Measurements from ENCODE around the gene PDGFB. TPM values are rescaled to one million over a fixed set of nuclear protein-coding genes. Genes with fewer than 3 reads are reported as not detected.
"Not testable (repeated sequence)": the region's sequence is repeated elsewhere in the genome, so short reads cannot be mapped to it uniquely, and the experiment has no call there.

Gene PDGFB
- total RNA-seq, 2 experiments from 2014 or later, result 3.8 to 3.9 TPM

DNA sequence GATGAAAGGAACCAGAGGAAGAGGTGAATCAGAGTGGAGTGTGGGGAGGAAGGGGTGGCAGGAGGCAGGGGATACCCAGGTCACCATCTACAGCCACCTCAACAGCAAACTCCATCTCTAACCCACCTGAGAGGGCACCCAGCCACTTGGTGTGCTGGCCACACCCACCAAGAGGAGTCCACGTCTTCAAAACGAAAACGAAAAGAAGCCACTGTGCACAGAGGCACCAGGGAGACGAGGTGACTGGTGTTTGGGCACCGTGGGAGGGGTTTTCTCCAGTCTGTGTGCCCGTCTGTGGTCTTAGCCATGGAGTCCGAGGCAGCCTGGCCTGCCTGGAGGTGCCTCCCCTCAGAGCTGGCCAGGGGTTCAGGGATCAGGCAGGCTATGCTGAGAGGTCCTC is 20.2 kb downstream of the PDGFB start:
- Mint-ChIP-seq H3K27ac (no peak overlapping the region), H3K36me3 (ENCODE audit: low read depth) (peaks cover 3% of the 10 kb centered on the region), H3K4me3 (no peak overlapping the region), H3K4me1 (ENCODE audit: low read depth) (peaks cover 4% of the 10 kb centered on the region), H3K27me3 (ENCODE audit: low read depth) (no peaks in the 10 kb centered on the region), H3K9me3 (no peaks in the 10 kb centered on the region)
- DNase-seq, result no peak
- CTCF ChIA-PET, result no interaction called here
- intact Hi-C loops (cut with micrococcal nuclease), result loop anchor here (5.0 kb wide), 1 partner anchor 83 kb away; no protein-coding TSS in a partner anchor

DNA sequence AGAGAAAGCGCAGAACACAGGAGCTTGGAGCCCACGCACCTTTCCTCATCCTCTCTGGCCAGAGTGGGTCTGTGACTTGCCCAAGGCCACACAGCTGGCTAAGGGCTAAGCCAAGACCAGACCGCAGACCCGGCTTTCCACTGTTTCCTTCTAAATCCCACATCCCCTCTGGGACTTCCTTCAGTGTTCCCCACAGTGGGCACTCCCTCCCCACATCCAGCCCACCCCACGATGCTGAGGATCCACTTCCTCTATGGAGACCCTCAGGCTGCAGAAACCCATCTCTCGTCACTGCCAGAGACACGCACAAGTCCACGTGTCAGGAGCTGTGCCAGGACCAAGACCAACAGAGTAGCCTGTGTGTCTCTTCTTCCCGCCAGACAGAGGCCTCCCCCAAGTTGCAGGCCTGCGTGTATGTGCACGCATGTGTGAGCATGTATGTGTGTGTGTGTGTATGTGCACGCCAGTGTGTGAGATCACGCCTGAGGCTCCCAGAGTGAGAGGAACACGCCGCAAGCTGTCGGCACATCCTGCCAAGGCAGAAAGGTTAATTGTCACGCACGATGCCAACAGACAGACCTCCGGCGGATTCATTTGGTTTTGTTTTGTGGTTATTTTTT is 21.6 kb downstream of the PDGFB start:
- H3K9me3 Mint-ChIP-seq, result no peaks in the 10 kb centered on the region
- H3K4me3 Mint-ChIP-seq, result no peak overlapping the region
- H3K36me3 Mint-ChIP-seq (ENCODE audit: low read depth), result peaks cover 3% of the 10 kb centered on the region
- H3K4me1 Mint-ChIP-seq (ENCODE audit: low read depth), result peaks cover 4% of the 10 kb centered on the region
- CTCF ChIA-PET, result interaction anchor here (3.2 kb wide), 1 partner anchor 53 kb away, joined by 9 read pairs; no protein-coding TSS in a partner anchor
- peak; percentile 42 for DNase-seq
- H3K27ac Mint-ChIP-seq, result peak overlapping the region; percentile 38
- intact Hi-C loops (cut with micrococcal nuclease), result loop anchor here (5.0 kb wide), 1 partner anchor 84 kb away; no protein-coding TSS in a partner anchor
- H3K27me3 Mint-ChIP-seq (ENCODE audit: low read depth), result no peaks in the 10 kb centered on the region

DNA sequence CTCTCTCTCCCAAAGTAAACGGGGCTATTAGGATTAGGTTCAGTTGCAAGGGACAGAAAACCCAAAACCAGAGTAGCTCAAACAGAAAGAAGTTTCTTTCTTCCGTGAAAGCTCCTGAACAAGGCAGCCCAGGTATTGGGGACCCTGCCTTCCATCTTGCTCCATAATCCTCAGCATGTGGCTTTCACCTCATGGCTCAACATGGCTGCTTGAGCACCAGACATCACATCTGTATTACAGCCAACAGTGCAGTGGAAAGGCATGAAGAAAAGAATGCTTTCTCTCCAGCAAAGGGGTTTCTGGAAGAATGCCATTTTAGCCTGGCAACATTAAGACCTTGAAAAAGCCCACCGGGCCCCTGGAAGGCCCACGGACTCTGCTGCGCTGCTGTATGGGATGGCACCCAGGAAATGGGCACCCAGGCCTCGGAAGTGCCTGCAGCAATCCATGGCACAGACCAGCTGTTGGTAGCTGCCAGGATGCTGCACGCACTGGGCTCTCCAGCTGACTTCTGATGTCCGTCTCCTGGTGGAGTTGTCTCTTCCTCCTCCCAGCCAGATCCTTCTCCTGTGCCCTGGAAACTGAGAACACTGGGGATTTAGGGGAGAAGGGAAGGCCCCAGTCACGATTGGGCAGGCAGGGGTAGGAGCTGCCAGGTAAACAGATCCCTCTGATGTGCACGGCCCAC is 22.6 kb downstream of the PDGFB start:
- Mint-ChIP-seq H3K27ac (no peak overlapping the region), H3K36me3 (ENCODE audit: low read depth) (peaks cover 3% of the 10 kb centered on the region), H3K4me3 (no peak overlapping the region), H3K27me3 (ENCODE audit: low read depth) (no peaks in the 10 kb centered on the region), H3K9me3 (peaks cover 2% of the 10 kb centered on the region), H3K4me1 (ENCODE audit: low read depth) (peaks cover 4% of the 10 kb centered on the region)
- no peak for DNase-seq
- intact Hi-C loops (cut with micrococcal nuclease), result loop anchor here (5.0 kb wide), 1 partner anchor 85 kb away; no protein-coding TSS in a partner anchor
- CTCF ChIA-PET, result interaction anchor here (0.8 to 3.2 kb wide), 2 partner anchors 51 to 110 kb away, joined by 3 to 9 read pairs; no protein-coding TSS in a partner anchor

DNA sequence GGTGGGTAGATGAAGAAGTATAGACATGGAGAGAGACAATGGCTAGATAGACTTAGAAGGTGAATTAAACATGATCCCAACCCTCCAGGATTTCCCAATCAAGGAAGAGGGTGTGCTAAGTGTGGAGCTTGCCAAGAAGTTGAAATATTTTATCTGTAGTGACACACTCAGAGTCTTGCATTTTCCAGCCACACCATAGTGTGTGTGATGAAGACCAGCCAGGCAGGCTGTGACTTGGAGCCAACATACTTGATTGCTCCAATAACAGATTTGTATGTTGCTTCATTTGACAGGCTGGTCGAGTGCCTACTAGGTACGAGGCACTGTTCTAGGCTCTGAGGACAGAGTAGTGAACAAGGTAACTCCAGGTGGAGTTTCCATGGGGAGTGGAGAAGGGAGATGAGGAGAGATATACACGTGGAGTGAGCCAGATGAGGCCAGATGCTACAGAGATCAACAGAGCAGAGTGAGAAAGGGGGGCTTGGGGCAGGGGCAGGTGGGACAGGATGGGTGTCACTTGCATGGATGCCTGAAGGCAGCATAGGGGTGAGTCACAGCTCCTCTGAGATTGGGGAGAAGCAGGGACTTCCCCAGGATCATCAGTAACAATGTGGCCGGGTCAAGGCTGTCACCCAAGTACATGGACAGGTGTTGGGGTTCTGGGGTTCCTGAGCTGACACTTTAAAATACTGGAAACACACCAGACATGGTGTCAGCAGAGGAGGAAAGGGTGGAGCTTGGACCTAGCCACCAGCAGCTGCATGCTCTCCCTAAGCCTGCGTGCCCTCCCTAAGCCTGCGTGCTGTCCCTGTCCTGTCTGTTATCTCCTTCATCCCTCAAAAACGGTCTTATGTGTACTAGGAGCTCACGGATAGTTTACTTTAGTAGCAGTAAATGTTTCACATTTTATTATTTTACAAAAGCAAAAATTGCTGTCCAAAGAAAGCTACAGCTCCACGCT is 23.6 kb downstream of the PDGFB start:
- H3K27ac Mint-ChIP-seq, result no peak overlapping the region
- CTCF ChIA-PET, result interaction anchor here (0.8 to 3.2 kb wide), 2 partner anchors 50 to 111 kb away, joined by 3 to 9 read pairs; no protein-coding TSS in a partner anchor
- no peak for DNase-seq

DNA sequence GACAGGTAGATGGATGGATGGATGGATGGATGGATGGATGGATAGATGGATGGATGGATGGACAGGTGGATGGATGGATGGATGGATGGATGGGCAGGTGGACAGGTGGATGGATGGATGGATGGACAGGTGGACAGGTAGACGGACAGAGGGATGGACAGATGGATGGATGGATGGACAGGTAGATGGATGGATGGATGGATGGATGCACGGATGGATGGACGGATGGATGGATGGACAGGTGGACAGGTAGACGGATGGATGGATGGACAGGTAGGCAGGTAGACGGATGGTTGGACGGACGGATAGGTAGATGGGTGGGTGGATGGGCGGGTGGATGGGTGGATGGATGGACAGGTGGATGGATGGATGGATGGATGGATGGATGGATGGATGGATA is 24.3 kb downstream of the PDGFB start:
- peaks cover 3% of the 10 kb centered on the region for H3K9me3 Mint-ChIP-seq
- DNase-seq, result no peak
- intact Hi-C loops (cut with micrococcal nuclease), result loop anchor here (5.0 kb wide), 1 partner anchor 87 kb away; no protein-coding TSS in a partner anchor
- H3K36me3 Mint-ChIP-seq (ENCODE audit: low read depth), result peaks cover 3% of the 10 kb centered on the region
- no peaks in the 10 kb centered on the region for H3K27me3 Mint-ChIP-seq (ENCODE audit: low read depth)
- peaks cover 8% of the 10 kb centered on the region for H3K4me1 Mint-ChIP-seq (ENCODE audit: low read depth)
- CTCF ChIA-PET, result no interaction called here
- H3K4me3 Mint-ChIP-seq, result no peak overlapping the region
- H3K27ac Mint-ChIP-seq, result no peak overlapping the region

More for the DNA sequence above, 23.6 kb downstream of the PDGFB start:
- no peak overlapping the region for H3K4me3 Mint-ChIP-seq
- no peaks in the 10 kb centered on the region for H3K27me3 Mint-ChIP-seq (ENCODE audit: low read depth)
- peaks cover 4% of the 10 kb centered on the region for H3K4me1 Mint-ChIP-seq (ENCODE audit: low read depth)
- intact Hi-C loops (cut with micrococcal nuclease), result loop anchor here (5.0 kb wide), 1 partner anchor 86 kb away; no protein-coding TSS in a partner anchor
- peaks cover 3% of the 10 kb centered on the region for H3K9me3 Mint-ChIP-seq
- H3K36me3 Mint-ChIP-seq (ENCODE audit: low read depth), result peaks cover 3% of the 10 kb centered on the region

DNA sequence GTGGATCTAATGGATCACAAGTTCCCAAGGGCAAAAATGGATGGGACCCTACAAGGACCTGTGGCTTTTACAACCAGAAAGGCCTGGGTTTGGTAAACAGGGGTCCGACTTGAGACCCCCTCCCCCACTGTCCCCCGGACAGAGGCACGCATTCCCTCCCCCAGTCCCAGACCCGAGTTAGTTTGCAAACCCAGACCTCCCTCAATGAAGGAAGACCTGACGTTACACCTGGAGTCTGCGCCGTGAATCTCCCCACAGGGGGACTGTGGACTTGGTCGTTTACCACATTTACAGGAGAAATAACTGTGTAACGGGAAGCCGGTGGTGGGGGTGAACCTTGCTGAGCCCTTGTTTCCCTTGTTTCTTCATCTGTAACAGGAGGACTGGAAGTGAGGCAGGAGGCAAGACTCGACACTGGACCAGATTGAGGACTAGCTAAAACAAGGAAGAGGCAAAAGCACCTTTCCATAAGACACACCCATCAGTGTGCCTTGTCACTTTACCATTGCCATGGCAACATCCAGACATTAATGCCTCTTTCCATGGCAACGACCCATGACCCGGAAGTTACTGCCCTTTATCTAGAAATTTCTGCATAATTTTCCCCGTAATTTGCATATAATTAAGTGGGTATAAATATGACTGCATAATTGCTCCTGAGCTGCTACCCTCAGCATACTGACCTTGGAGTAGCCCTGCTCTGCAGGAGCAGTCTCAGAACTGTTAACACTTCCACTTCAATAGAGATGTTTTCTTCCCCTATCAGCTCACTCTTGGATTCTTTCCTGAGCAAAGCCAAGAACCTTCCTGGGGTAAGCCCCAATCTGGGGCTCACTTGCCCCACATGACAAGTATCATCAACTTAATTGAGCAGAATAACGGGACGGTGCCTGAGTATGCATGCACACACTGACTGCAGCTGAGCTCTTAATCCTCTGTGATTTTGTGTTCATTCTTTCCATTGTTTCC is 25.4 kb downstream of the PDGFB start:
- Mint-ChIP-seq H3K27me3 (ENCODE audit: low read depth) (peaks cover 3% of the 10 kb centered on the region), H3K36me3 (ENCODE audit: low read depth) (peaks cover 2% of the 10 kb centered on the region), H3K4me1 (ENCODE audit: low read depth) (peaks cover 9% of the 10 kb centered on the region), H3K9me3 (peaks cover 3% of the 10 kb centered on the region), H3K4me3 (no peak overlapping the region), H3K27ac (no peak overlapping the region)
- CTCF ChIA-PET, result no interaction called here
- intact Hi-C loops (cut with micrococcal nuclease), result loop anchor here (5.0 kb wide), 1 partner anchor 88 kb away; no protein-coding TSS in a partner anchor
- no peak for DNase-seq

DNA sequence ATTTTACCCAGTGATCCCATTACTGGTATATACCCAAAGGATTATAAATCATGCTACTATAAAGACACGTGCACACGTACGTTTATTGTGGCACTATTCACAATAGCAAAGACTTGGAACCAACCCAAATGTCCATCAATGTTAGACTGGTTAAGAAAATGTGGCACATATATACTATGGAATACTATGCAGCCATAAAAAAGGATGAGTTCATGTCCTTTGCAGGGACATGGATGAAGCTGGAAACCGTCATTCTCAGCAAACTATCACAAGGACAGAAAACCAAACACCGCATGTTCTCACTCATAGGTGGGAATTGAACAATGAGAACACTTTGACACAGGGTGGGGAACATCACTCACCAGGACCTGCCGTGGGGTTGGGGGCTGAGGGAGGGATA is 26.4 kb downstream of the PDGFB start:
- H3K36me3 Mint-ChIP-seq (ENCODE audit: low read depth); H3K4me3 Mint-ChIP-seq; DNase-seq; H3K9me3 Mint-ChIP-seq; CTCF ChIA-PET; H3K27me3 Mint-ChIP-seq (ENCODE audit: low read depth); intact Hi-C loops (cut with micrococcal nuclease); H3K4me1 Mint-ChIP-seq (ENCODE audit: low read depth); H3K27ac Mint-ChIP-seq: not testable (repeated sequence)

DNA sequence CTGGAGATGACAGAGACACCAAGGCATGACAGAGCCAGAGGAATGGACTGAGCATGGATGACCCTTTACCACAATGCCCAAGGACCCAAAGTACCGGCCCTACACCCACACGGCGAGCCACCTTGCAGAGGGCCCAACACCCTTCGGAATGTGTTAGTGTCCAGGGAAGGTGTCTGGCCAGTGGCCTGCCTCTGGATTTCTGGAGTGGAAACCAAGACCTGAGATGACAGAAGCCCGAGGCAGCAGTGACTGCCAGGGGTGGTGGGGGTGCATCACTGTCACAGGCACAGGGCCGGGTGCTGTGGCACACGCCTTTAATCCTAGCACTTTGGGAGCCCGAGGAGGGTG is 28.7 kb downstream of the PDGFB start:
- CTCF ChIA-PET, result interaction anchor here (0.6 to 1.4 kb wide), 8 partner anchors 10 to 1093 kb away, joined by 3 to 5 read pairs (median 3); partner anchors contain the start of gene RPL3
- DNase-seq, result no peak
- peaks cover 10% of the 10 kb centered on the region for H3K27me3 Mint-ChIP-seq (ENCODE audit: low read depth)
- H3K27ac Mint-ChIP-seq, result no peak overlapping the region
- H3K4me1 Mint-ChIP-seq (ENCODE audit: low read depth), result peaks cover 7% of the 10 kb centered on the region
- no peak overlapping the region for H3K4me3 Mint-ChIP-seq
- peaks cover 3% of the 10 kb centered on the region for H3K9me3 Mint-ChIP-seq
- intact Hi-C loops (cut with micrococcal nuclease), result no loop called here
- H3K36me3 Mint-ChIP-seq (ENCODE audit: low read depth), result no peaks in the 10 kb centered on the region

DNA sequence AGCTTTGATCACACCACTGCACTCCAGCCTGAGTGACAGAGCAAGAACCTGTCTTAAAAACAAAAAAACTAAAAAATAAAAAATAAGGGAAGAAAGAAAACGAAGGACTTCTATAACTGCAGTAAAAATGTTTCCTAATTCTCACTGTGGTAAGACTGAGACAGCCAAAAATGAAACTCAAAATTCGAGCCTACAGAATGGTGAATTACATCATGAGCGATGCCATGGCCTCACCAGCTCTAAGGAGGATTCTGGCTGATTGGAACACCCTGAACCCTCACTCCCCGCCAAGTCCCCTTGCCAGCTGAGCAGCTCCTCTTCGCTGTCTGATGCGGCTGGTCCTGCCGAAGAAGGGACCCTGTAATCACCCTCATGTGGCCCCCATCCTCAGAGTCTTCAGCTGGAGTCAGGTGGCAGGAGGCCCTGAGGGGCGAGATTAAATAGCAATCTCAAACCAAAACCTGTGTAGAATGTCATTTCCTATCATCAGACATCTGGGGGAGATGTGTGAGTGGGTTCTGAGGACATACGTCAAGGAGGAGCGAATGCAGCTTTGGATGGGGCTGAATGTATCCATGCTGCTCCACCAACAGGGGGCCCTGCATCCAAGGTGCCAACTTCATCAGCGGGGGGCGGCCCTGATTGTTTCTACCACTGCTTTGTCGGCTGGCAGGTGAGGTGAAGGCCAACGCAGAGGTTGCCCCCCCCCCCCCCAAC is 29.2 kb downstream of the PDGFB start:
- H3K36me3 Mint-ChIP-seq (ENCODE audit: low read depth), result no peaks in the 10 kb centered on the region
- intact Hi-C loops (cut with micrococcal nuclease), result no loop called here
- CTCF ChIA-PET, result interaction anchor here (0.6 to 2.4 kb wide), 11 partner anchors 9 to 1094 kb away, joined by 3 to 11 read pairs (median 3); partner anchors contain the start of gene RPL3
- no peak overlapping the region for H3K27ac Mint-ChIP-seq
- DNase-seq, result peak; percentile 52
- no peak overlapping the region for H3K4me3 Mint-ChIP-seq
- peaks cover 3% of the 10 kb centered on the region for H3K9me3 Mint-ChIP-seq
- H3K27me3 Mint-ChIP-seq (ENCODE audit: low read depth), result peaks cover 10% of the 10 kb centered on the region
- H3K4me1 Mint-ChIP-seq (ENCODE audit: low read depth), result peaks cover 5% of the 10 kb centered on the region

DNA sequence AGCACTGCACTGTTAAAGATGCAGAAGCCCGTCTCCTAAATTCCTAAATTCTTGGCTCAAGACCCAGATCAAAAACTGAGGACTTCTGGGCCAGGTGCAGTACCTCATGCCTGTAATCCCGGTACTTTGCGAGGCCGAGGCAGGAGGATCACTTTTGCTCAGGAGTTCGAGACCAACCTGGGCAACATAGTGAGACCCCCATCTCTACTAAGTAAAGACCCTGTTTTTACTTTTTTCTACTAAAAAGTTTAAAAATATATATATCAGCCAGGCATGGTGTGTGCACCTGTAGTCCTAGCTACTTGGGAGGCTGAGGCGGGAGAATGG is 29.7 kb downstream of the PDGFB start:
- CTCF ChIA-PET, result interaction anchor here (0.7 to 2.4 kb wide), 5 partner anchors 12 to 45 kb away, joined by 3 to 11 read pairs (median 3); no protein-coding TSS in a partner anchor
- Mint-ChIP-seq H3K27me3 (ENCODE audit: low read depth) (peaks cover 10% of the 10 kb centered on the region), H3K27ac (no peak overlapping the region), H3K4me3 (no peak overlapping the region), H3K9me3 (peaks cover 3% of the 10 kb centered on the region), H3K36me3 (ENCODE audit: low read depth) (no peaks in the 10 kb centered on the region), H3K4me1 (ENCODE audit: low read depth) (peaks cover 5% of the 10 kb centered on the region)
- intact Hi-C loops (cut with micrococcal nuclease), result no loop called here
- no peak for DNase-seq
